Measurements from ENCODE around the gene SYNDIG1.
"Not testable (repeated sequence)": the region's sequence is repeated elsewhere in the genome, so short reads cannot be mapped to it uniquely, and the experiment has no call there.

The SYNDIG1 gene

DNA sequence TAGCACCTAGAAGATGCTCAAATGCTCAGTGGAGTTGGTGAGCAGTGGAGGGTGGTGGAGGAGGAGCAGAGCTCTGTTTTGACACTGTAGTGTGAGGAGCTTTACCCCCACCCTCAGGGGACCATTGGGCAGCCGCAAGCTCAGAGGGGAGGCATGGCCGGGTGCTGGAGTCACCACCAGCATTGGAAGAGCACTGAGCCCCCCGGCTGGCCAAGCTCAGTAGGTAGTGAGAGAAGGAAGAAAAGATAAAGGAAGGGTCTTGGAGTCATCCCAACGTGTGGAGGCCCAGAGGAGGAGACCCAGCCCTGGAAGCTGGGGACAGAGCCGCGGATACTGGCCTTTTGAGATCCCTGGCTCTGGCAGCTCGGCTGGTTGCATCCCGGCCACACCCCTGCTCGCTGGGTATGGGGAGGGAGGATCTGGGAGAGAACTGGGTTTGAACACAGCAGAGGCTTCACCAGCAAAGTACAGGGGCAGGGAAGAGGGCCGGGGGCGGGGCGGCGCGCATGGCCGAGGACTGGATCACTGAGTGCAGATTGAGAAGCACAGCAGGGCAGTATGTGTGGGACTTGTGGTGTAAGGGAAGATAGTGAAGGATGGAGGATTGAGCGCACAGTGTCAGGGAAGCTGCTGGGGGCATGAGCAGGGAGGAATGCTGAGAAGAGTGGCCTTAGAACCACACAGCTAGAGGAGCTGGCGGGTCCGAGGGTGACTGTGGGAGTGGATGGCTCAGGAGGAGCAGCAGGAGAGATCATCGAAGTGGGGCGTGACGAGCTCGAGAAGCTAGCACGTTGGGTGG, 24.4 kb downstream of the SYNDIG1 start:
- DNase-seq = no peak

- DNase-seq = no peak
These were observed 25.1 kb downstream of the SYNDIG1 start for GRCh38 chr20:24494460-24494920.

DNA sequence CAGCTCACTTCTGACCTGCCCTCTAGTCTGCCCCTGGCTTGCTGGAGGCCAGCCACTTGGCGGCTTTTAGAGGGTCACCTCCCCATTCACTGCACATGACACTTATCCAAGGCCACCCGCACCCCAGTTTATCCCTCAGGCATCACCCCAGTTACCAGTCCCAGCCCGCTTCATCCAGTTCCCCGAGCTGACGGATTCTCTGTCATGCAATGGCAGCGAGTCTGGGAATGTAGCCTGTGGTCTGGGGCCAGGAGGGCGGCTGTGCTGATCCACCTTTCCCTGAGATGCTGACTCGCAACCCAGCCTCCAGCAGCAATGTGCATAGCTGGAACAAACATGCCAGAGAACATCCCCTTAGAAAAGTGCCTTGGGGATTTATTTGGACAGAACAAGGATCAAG, 25.8 kb downstream of the SYNDIG1 start:
- no peak for DNase-seq

DNA sequence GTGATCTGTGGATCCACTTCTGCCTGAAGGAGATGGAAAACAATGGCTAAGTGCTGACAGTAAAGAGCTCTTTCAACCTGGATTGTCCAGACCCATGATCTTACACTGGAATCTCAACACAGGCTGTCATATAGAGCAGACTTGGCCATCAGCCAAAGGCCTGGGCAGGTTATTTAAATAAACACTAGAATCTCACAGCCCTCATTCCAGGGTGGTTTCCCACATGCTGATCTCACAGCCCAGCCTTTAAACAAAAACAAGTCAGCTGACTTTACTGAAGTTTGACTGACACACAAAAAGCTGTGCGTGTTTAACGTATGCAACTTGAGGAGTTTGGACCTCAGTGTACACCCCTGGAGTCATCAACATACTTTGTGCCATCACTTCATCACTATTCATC, 28.4 kb downstream of the SYNDIG1 start:
- no peak for DNase-seq

DNA sequence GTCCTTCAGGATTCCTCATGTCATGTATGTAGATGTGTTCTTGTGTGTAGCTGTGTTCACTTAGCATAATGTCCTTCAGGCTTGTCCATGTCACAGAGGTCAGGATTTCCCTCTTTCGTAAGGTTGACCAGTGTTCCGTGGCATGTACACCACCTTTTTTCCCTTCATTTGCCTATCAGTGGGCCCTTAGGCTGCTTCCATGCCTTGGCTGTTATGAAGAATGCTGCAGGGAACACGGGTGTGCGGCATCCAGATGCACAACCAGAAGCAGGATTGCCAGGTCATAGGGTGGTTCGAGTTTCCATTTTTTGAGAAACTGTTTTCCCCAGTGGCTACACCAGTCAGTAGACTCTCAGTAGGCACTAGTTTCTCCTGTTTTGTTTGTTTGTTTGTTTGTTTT, 29.2 kb downstream of the SYNDIG1 start:
- no peak for DNase-seq

GRCh38 chr20:24499472-24499871, 30.0 kb downstream of the SYNDIG1 start:
- DNase-seq = no peak

- no peak for DNase-seq
These were observed 32.5 kb downstream of the SYNDIG1 start for GRCh38 chr20:24501764-24502556.

- DNase-seq = no peak
These were observed 33.2 kb downstream of the SYNDIG1 start for GRCh38 chr20:24502661-24503060.

DNA sequence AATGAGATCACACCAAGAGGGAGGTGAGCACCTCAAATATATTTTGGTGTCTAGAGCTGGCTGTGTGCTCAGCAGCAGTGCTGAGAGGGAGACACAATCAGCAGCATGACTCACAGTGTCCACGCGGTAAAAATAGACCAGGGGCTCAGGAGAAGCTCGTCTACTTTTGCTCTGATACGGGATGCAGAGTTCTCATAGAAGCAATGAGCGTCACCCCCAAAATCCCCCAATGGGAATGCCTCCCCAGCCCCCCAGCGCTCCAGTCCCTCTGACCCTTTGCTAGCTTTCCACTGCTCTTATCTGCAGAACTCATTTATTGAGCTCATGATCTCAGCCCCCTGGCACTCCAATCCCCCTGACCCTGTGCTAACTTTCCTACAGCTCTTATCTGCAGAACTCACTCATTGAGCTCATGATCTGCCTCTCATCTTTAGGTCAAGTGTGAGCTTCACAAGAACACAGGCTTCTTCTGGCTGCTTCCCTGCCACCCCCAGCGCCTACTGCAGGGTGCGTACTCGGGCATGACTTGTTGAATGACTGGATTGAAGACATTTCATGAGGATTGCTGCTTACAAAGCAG, 34.0 kb downstream of the SYNDIG1 start:
- no peak for DNase-seq

- no peak for DNase-seq
These were observed 35.2 kb downstream of the SYNDIG1 start for GRCh38 chr20:24504331-24505285.

DNA sequence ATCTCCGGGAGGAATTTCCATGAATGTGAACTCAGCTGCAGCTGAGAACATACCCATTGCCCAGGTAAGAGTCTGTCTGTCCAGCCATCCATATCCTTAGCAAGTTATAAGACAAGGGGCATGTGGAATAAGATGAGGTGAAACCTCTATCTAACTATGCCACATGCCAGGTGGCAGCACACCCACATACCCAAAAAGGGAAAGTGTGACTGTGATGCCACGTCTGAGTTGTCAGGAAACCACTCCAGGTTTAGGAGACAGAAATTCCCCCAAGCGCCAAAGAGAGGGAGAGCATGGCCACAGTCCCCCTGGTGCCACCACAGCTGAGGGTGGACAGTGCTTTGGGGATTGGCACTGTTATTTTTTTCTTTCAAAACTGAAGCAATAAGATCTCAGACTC, 36.7 kb downstream of the SYNDIG1 start:
- no peak for DNase-seq

DNA sequence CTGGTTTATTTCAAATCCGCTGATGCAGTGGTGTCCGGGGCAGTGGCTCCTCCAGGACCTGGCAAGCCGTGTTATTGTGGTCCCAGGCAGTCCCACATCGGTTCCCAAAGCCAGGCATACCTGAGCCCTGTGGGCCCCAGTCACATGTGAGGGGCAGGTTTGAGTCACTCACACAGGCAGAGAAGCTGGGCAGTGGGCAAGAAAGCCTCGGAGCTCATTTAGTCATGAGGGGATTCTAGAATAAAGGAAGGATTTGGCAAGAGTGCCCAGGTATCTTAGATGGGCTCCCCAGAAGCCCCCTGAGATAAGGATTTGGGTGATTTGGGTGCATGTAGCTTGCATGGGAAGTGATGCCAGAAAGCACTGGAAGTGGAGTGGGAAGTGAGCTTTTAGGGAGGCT, 37.3 kb downstream of the SYNDIG1 start:
- DNase-seq = no peak

DNA sequence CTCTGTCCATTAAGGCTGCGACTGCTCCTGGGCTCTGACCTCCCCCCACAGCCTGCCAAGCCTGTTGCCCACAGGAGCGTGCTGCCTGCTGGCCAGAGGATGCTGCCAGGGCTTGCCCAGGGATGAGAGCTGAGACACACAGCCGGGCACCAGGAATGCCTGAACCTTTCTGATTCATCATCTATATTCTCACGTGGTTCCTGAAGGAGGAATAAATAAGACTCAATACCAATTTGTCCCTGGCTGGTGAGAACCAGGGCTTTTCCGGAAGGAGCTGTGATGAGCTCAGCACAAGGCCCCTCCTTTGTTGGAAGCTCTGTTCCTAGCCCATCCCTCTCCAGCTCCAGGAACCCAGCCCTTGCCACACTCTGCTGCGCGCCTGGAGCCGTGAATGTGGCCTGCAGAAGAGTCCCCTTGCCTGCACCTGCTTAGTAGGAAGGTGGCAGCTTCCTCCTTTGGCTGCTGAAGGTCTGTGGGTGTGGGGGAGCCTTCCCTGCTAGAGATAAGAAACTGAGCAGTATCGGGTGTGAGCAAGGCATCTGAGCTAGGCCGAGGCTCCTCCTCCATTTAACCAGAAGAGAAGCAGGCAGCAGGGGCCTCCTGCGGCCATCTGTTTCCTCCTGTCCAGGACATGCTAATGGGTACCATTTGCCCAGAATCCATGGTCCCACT, 37.9 kb downstream of the SYNDIG1 start:
- DNase-seq = no peak

- DNase-seq = not testable (repeated sequence)
These were observed 43.0 kb downstream of the SYNDIG1 start for GRCh38 chr20:24512441-24512840.

DNA sequence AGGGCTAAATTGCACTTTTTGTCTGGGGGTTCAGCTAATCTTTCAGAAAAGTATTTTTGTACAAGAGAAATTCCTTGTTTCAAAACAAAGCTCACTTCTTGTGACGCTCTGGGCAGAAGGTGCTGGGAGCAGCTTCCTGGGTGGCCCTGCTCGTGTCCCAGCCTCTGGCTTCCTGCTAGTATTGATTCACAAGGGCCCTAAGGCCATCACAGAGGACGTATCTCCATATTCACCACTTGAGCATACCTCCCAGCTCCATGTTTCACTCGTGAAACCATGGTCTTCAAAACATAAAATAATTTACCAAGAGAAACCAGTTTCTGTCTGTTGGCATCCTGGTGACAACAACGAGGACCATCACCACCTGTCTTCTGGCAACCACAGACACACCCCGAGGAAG, 49.1 kb downstream of the SYNDIG1 start:
- no peak for DNase-seq

DNA sequence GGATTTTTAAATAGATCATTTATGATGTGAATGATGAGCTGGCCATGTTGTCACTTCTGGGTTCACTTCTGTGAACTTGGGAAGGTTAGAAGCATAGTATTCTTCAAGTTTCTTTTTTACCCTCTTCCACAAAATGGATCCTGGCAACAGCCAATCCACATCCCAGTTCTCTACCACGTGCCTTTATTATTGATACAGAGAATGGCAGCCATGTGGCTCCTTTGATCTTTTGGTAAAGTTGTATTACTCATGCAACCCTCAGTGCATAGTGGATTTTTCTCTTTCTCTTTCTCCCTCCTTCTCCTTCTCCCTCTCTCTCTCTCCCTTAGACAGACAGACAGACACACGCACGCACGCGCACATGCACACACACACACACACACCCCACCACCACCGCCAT, 50.0 kb downstream of the SYNDIG1 start:
- DNase-seq = no peak

DNA sequence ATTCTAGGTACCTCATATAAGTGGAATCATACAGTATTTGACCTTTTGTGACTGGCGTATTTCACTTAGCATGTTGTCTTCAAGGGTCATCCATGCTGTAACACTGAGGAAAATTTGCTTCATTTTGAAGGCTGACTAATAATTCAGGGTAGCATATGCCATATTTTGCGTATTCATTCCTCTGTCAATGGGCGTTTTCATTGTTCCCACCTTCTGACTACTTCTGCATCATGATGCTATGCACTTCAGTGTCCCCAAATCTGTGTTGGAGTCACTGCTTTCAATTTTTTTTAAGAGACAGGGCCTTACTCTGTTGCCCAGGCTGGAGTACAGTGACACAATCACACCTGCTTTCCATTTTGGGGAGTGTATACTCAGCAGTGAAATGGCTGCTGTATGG, 51.6 kb downstream of the SYNDIG1 start:
- no peak for DNase-seq

- no peak for DNase-seq
These were observed 53.3 kb downstream of the SYNDIG1 start for GRCh38 chr20:24522452-24523330.

DNA sequence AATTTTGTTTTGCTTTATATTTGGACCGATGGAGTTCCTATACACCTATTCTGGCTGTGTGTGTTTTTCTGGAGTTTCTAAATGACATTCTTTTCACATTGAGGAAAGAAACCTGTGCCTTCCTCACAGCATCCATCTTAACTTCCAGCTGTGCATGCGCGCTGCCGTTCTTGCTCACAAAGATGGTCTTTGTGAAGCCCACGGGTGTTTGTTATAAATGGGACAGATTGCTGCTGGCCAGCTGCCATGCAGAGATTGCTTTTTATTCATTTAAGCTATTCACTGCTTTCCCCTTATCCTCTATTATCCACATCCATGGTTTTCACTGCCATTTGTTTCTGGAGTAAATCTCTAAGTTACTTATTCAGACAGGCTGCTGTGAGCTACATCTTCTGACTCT, 54.2 kb downstream of the SYNDIG1 start:
- no peak for DNase-seq

GRCh38 chr20:24528583-24529368, 59.3 kb downstream of the SYNDIG1 start:
- DNase-seq = no peak

Measured in activated CD4-positive, alpha-beta T cell treated with anti-CD3 and anti-CD28 coated beads, Interleukin-2, amount 50 U/mL, for 1 hour (primary cell).